GM18499 (cell line): ENCODE data around the gene PBOV1.

Experiments used
- ATAC-seq: cut with Tn5 transposase; IDR thresholded peaks from one replicate; pipeline ENCODE4 v1.9.1; 2021; ENCODE audit warnings: moderate number of reproducible peaks; ENCODE audit not compliant: insufficient read depth, unreplicated experiment

PBOV1 gene

GRCh38 chr6:138218449-138218848, at the start of gene PBOV1:
Gene PBOV1, minus strand, starts transcription at chr6:138218491. Its CDS starts 96 bp downstream, at chr6:138218395.
- ATAC-seq, result no peak

DNA sequence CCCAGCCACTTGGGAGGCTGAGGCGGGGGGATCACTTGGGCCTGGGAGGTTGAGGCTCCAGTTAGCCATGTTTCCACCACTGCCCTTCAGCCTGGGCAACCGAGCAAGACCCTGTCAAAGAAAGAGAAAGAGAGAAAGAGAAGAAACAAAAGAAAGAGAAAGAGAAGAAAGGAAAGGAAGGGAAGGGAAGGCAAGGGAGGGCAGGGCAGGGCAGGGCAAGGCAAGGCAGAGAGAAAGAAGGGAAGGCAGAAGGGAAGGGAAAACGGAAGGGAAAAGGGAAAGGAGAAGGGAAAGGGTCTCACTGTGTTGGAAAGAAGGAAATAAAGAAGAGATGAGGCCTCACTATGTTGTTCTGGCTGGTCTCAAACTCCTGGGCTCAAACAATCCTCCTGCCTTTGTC, 47.8 kb upstream of the PBOV1 start:
- no peak for ATAC-seq

GRCh38 chr6:138264372-138264880, 46.1 kb upstream of the PBOV1 start:
- no peak for ATAC-seq

GRCh38 chr6:138263963-138264362, 45.7 kb upstream of the PBOV1 start:
- no peak for ATAC-seq

DNA sequence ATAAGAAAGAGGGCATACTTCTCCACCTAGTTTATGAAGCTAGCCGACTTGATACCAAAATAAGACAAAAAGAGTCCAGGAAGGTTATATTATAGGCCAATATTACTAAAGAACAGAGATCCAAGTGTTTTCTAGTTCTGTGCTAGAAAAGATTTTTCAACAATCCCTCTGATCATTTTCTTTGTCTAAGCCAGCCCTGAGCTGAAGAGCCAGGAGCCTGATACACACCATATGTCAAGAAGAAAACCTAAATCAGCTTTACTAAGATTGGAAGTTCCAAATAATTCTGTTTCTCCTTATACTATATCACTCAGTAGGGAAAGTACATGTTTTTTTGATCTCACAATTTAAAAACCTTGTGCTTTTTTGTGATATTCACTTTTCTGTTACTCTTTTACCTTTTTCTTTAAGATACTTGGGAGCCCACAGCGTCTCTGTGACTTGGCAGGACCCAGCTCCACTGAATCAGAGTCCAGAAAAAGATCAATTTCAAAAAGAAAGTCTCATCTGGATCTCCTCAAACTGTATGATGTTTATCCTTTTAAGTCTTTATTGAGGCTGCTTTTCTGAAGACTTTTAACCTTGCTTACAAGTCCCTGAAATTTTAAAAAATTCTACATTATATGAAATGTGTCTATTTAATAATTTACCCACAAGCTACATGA, 43.0 kb upstream of the PBOV1 start:
- ATAC-seq, result no peak

DNA sequence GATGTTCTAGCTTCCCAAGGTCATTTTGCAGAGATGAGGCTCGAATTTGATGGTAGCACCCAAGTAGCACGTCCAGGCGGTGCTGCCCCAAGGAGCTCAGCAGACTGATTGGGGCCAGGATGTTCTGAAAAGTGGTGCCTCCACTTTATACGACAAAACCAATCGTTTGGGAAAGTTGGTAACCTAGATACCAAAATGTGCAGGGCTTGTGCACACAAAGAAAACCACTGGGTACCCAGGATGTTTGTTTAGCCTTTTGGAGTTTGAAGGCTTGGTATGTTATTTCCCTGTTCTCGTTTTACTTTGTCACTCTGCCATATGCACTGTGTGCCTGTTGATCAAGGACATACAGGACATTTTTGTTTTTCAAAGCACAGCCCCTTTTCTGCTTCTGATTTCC, 40.7 kb upstream of the PBOV1 start:
- ATAC-seq, result no peak

- no peak for ATAC-seq
These were observed 39.9 kb upstream of the PBOV1 start for GRCh38 chr6:138258197-138258596.

- ATAC-seq, result no peak
These were observed 39.3 kb upstream of the PBOV1 start for GRCh38 chr6:138257638-138258040.

DNA sequence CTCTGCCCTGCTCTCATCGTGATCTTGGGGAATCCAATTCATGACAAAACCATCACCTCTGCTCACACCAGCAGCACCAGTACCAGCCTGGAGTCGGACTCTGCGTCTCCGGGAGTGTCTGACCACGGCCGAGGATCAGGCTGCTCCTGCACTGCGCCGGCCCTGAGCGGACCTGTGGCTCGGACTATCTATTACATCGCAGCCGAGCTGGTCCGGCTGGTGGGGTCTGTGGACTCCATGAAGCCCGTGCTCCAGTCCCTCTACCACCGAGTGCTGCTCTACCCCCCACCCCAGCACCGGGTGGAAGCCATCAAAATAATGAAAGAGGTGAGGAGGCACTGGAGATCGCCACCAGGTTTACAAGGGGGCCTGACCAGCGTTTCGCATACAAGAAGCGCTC, 37.2 kb upstream of the PBOV1 start:
- ATAC-seq, result no peak

DNA sequence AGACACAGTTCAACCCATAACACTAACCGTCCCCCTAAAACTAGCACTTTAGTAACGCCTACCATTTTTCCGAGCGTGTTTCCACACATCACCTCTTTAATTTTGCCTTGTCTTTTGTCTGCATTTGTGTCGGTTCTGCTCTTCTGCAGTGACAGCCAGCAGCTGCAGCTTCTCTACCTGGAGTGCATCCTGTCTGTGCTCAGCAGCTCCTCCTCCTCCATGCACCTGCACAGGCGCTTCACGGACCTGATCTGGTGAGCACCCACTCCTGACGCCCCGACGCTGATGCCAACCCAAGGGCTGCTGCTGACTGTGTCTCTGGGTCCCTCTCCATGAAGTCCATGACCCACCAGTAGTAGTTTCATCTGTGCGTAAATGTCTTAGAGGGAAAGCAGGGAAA, 35.4 kb upstream of the PBOV1 start:
- ATAC-seq, result no peak

DNA sequence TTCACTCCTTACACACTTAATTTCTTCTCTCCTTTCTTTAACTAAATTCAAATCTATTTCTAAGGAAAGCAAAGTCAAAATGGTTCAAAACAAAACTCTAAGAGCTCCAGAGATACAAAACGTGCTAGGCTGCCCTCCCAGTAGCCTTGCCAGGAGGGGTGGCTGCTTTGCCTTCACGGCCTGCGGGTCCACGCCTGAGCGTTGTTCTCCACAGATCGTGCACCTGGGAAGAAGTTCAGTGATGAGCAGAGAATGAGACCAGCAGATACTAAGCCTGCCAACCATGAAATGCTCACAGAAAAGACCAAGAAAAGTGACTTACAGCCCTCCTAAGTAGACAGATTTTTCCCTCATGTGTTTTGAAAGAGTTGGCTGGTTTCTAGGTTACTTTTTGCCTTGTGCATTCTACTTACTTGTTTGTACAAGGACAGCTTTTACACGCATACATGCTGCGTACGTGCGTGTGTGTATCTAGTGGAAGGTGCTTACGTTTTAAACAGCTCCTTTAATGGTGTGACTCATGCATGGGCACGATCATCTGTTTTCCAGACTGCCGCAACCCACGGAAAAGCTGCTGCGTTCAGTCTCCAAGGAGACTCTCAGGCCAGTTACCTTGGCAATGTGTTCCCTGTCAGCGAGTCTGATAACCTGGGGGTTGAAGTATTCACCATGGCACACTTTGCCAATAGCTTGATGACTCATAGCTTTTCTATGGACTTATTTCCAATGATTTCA, 32.4 kb upstream of the PBOV1 start:
- no peak for ATAC-seq

GRCh38 chr6:138250053-138250452, 31.8 kb upstream of the PBOV1 start:
- no peak for ATAC-seq

- no peak for ATAC-seq
These were observed 30.6 kb upstream of the PBOV1 start for GRCh38 chr6:138248878-138249277.

GRCh38 chr6:138248011-138248410, 29.7 kb upstream of the PBOV1 start:
- ATAC-seq, result no peak

DNA sequence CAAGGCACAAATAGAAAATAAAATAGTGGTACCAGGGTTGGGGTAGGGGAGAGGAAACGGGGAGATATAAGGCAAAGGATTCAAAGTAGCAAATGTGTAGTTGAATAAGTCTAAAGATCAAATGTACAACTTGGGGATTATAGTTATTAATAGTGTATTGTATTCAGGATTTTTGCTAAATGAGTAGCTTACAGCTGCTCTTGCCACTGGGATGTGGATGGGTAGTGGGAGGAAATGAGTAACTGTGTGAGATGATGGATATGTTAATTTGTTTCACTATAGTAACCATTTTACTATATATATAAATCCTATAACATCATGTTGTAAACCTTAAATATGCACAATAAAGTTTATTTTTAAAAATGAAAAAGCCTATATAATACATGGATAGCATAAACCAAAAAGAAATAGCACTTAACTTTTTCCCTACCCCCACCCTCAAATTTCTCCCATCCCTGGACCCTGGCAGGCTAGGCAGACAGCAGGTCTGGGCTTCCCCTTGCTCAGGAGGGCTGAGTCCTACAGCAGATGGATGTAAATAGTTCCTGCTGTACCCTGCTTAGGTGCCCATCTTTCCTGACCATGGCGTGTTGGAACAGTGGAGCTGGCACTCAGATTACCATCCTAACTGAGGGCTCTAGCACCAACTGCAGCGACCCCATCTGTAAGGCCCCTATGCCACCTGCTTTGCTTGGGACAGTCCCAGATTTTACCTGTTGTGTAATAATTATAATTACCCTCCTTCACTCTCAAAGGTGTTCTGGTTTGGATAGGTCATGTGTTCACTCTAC, 28.6 kb upstream of the PBOV1 start:
- ATAC-seq, result no peak

GRCh38 chr6:138245751-138246150, 27.5 kb upstream of the PBOV1 start:
- ATAC-seq, result no peak

GRCh38 chr6:138242987-138243592, 24.8 kb upstream of the PBOV1 start:
- no peak for ATAC-seq

DNA sequence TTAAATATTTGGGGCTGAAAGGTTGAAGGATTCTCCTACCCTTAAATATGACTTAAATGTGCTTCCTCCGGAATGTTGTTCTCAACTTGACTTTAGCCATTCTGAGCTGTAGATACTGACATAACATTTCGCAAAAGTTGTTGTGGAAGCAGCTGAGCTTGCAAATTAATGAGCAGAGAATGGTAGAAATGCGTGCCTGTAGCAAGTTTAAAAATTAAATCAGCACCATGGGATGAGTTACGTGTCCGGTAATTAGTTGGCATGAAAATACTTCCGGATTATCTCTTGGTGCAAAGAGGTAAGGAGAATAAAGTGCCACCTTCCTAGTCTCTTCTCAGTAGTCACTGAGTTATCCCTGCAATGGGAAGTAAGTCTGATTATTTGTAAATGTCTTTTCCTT, 23.6 kb upstream of the PBOV1 start:
- no peak for ATAC-seq

- no peak for ATAC-seq
These were observed 23.1 kb upstream of the PBOV1 start for GRCh38 chr6:138241381-138241780.

DNA sequence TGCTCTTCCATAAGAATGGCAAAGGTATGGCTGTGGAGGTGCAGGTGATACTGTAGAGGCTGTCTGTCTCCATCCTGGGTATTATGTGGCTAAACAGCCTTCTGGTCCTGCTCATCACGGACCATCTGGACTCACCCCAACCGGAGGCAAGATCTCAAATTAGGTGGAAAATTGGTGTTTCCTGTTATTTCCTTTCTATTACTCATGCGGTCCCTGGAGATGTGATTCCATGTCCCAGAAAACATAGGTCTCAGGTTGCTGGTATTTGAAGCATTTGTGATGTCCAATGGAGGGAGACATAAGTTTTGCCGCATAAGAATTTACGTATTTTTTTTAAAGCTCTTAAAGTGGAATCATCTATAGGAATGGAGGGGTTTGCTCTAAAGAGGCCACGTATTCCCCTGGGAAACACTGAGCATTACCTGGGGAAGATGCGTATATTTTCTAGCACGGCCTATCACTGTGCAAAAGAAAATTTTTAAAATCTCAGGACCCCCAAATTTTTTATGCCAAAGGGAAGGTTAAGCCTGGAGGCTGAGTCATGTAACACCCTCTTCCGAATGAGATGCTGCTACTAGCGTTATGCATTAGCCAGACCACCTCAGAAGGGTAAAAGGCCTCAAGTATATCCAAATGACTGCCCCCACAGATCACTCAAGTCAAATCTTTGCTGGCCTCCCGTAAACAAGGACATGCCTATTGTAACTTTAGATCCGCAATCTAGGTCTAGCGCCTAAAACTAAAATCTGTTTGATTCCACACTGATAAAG, 22.4 kb upstream of the PBOV1 start:
- no peak for ATAC-seq
